ENCODE data around the gene CPSF2.

CPSF2 gene

DNA sequence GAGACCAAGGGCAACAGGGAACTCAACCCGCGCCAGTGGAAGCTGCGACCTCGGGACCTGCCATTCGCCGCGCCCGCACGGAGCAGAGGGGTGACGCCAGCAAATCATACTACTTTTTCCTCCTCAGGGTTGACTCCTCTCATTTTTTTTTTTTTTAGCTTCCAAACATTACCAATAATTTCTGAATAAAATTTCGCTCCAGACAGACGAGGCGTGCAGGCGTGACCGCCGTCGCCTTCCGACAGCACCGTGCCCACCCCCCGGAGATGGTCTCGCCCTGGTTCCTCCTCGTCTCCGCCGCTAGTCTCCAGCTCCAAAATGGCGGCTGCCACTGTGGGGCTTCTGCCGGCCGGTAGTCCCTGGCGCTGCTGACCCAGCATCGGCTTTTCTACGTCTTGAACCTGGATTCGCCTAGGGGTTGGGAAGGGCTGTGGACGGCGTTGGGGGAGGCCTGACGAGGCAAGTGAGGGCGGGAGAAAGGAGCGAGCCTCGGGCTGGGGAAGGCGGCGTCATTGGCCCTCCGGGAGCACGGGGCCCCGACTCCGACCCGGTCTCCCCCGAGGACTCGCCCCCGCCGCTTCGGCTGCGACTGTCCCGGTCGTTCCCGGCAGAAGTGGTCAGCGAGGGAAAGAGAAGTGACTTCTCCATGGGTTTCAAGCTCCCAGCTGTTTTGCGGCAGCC, at the start of gene CPSF2, which contains the start of gene NDUFB1:
CPSF2 (plus strand) TSS at position 300 of the 681 bp plus-strand sequence. CDS start 9,016 bp downstream, outside the sequence.
NDUFB1 (minus strand) TSS at position 37 of the 681 bp plus-strand sequence. CDS start 4,069 bp downstream, outside the sequence.
- DNase-seq (ENCODE audit: low read depth in 3 of 3): peak; percentile 70 to 83 (median 76)

DNA sequence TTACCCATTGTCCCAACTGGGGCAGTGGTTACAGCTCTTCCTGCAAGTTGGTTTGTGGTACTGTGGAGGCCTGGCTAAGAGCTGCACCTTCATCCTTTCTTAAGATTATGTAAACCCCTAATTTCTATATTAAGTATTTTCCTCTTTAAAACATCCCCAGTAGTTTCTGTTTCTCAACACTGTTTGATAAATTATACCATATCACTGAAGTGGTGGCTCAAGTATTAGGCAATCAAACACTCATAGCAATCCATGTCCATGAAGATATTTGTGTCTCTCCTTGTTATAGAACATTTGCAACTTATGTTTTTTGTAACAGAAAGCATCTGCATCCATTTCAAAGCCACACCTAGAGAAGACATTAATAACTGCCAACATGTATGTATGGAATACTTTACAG, 47.2 kb upstream of the CPSF2 start:
- no peak for DNase-seq (ENCODE audit: low read depth in 3 of 3)

DNA sequence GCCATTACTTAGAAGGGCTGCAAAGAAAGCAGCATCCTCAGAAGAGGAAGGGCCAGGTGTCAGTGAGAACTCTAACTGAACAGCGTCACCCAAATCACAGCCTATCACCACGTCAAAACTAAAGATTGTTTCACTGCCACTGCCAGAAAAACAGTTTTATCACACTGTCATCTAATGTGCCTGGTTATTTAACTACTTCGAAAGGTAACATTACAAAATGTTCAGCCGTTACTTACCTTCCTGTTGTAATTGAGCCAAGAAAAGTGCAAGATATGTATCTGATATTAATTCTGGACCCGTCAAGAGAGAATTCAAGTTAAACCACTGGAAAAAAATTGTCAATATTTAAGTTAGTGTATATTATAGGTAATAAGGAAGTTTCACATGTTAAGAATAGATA, 33.3 kb upstream of the CPSF2 start:
- no peak for DNase-seq (ENCODE audit: low read depth in 3 of 3)

DNA sequence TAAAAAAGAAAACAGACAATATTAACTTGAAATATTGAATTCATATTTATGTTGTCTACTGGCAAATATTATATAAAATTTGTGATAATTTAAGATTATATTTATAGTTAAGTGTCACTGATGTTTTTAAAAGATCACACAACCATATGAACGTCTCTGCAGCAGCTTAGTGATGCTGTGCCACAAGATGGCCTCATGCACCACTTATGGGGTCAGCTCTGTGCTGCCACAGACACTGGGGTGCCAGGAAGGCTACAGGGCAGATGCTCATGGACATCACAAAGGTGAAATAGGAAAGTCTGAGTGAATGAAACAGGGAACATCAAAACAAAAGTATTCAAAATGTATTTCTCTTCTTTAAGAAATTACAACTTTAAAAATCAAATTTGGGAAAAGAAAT, 28.4 kb upstream of the CPSF2 start:
- DNase-seq (ENCODE audit: low read depth in 3 of 3): no peak

DNA sequence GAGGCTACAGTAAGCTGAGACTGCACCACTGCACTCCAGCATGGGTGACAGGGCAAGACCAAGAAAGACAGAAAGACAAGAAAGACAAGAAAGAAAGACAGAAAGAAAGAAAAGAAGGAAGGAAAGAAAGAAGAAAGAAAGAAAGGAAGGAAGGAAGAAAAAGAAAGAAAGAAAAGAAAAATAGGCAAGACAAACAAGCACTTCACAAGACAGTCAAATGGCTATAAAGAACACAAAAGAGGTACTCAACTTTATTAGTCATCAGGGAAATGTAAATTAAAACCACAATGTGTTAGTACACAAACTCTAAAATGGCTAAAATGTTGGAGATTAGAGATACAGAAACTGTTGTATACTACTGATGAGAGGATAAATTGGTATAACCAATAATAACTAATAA, 22.0 kb upstream of the CPSF2 start:
- DNase-seq (ENCODE audit: low read depth in 3 of 3): no peak

DNA sequence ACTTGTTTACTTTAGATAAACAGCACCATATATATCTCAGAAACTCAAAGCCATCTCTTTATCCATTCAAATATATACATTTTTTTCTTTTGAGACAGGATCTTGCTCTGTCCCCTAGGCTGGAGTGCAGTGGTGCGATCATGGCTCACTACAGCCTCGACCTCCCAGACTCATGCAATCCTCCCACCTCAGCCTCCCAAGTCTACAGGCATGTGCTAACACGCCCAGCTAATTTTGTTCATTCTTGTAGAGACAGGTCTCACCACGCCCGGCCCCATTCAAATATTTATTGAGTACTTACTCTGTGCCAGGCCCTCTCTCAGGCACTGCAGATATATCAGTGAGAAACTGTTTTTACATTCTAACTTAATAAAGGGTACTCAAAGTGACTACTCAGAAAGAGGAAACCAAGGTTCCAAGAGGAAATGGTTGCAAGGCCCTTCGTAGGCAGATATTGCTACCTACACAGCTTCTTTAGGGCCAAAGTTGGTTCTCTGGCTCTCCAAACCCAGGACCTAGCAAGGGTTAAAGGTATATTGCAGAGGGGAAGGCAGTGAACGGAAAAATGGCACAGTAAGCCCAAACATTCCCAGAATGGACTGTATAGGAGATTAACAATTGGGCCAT, 18.3 kb upstream of the CPSF2 start:
- no peak for DNase-seq (ENCODE audit: low read depth in 3 of 3)

DNA sequence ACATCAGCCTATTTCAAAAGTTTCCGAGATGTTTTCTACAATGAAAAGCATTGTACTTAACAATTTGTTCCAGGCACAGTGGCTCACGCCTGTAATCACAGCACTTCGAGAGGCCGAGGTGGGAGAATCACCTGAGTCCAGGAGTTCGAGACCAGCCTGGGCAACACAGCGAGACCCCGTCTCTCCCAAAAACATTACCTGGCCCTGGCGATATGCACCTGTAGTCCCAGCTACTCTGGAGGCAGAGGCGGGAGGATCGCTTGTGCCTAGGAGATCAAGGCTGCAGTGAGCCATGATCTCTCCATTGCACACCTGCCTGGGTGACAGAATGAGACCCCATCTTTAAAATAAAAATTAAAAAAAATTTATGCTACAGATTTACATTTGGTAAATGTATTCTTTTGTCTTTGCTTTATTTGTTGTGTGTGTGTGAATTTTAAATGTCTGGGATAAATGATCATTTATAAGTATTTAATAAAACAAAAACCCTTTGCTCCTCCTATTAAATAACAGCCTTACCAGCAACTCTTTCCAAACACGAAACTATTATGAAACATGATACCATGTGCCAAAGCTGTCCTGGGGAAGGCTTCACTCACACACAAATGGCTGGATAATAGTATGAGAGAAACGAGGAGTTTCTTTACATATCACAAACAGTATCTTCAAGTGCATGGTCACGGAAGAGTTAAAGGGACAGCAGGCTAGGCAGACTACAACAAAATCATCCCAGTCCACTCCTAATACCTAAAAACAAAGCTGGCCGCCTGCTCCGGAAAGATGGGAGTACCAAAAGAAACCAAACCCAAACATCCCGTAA, 16.5 kb upstream of the CPSF2 start:
- no peak for DNase-seq (ENCODE audit: low read depth in 3 of 3)

DNA sequence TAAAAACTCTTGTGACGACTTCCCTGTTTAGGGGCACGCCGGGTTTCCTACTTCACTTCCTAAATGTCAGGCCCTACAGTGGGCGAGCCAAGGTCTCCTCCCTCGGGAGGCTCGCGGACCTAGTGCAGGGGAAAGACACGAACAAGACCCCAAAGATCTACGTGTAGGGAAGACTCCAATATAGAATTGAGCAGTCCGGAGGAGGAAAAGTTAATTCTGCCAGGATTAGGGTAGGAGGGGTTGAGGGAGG, 16.0 kb upstream of the CPSF2 start:
- DNase-seq (ENCODE audit: low read depth in 3 of 3): no peak

DNA sequence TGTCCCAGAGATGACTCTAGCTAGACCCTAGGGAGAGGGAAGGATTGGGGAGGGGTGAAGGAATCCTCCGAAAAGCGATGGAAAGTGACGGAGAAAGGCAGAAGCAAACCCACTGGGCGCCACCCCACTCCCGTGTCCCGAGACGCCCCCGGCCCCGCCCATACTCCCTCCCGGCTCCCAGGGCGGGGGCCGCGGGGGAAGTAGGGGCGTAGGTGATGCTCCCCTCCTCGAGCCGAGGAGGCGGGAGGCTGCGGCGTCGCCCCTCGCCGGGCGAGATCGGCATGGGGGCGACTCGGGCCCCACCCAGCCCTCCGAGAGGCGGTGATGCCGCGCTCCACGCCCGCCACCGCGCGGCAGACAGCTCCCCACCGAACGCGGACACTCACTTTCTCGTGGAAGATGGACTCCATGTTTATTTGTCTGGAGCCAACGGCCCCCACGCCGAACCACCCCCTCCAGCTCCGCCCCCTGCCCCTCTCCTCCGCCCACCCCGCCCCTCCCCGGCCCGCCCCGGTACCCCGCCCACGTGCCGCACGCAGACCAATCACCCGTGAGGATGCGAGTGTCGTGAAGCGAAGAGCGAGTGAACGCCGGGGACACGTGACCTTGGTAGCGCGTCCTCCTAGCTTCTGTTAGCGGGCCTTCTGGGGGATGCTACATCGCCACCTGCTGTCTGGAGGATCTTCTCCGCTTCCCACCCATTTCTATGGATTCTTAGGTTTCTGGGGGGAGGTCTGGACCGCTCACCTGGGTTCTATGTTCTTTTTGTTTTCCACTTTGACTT, 15.4 kb upstream of the CPSF2 start, which contains the start of gene ATXN3:
ATXN3 (minus strand) TSS at position 440 of the 784 bp plus-strand sequence; CDS start at position 410, 30 bp downstream.
- peak; percentile 86 to 95 (median 93) for DNase-seq (ENCODE audit: low read depth in 3 of 3)

DNA sequence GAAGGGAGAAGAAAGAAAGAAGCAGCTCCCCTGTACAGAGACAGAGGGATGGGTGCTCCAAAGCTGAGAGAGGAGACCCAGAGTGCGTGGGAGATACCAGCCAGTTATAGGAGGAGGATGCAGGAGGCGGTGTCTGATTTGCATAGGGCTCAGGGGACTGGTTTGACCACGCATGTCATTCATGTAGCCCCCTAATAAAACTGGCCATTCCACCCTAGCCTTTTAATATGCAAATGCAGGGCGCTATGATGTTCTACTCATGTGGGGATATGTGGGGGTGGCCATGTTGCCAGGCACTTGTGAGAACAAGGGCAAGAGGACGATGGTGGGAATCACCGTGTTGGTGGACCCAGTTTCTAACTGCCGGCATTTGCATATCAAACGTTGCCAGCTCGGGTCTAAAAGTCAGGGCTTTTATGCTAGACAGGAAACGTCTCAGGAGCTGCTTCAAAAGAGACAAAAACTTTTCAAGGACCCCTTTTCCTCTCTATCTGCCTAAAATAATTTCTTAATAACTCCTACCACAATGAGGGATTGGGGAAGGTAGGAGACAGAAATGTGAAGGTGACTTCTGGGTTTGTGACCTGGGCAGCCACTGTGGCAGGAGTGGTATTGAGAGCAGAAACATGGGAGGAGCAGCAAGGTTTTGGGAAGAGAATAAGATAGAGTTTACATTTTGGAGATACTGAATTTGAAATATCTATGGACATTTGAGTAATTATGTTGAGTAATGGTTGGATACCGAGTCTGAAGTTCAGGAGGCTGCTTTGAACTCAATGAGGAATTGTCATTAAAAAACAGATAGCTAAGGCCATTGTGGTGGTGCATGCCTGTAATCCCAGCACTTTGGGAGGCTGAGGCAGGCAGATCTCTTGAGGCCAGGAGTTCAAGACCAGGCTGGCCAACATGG, 13.2 kb upstream of the CPSF2 start:
- no peak for DNase-seq (ENCODE audit: low read depth in 3 of 3)

DNA sequence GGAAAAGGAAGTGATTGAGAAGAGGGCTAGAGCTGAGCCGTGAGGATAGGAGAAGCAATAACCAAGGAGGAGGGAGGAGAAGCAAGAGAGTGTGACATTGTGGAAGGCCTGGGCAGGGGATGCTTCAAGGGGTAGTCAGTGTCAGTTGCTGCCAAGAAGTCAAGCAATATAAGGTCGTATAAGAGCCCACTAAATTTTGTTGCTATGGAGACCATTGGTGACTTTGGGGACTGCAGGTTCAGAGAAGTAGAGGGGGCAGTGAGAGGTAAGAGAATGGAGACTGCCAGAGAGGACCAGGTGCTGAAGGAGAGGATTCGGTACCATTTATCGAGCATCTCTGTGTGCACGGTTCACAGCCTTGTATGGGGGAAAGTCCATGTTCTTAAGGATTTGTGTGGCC, 12.3 kb upstream of the CPSF2 start:
- DNase-seq (ENCODE audit: low read depth in 3 of 3): no peak

DNA sequence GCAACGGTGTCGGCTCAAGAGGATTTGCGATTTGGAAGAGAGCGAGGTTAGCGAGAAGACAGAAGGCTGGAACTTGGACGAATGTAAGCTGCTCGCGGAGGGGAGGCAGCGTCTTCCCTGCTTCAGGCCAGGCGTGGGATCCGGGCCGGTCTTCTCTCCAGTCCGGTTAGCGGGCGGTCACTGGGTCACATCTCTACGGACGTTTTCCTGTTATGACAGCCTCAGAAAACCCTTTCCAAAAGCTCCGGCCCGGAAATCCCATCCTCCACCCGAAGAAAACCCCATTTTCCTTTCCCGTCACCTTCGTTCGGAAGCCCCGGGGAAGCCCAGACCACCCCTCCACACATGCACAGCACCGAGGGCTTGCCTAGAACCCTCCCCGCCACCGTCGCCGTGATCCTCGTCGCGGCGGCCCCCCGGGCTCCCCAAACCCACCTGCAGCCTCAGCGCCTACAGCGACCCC, 531 bp upstream of the CPSF2 start:
- no peak for DNase-seq (ENCODE audit: low read depth in 3 of 3)

DNA sequence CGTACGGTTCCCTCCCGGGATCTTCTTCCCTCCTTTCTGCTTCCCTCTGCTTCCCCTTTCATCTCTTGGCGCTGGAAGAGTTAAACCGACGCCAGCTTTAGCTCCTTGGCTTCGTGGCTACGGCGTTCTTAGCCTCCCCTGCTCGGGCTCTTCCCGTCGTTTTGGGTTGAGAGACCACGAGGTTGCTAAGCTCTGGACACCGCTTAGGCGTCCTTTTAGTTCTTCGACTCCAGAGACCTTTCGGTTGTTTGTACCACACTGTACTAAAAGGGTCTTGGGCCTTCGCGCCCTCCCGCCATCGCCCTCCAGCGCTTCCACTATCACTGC, 545 bp downstream of the CPSF2 start:
- no peak for DNase-seq (ENCODE audit: low read depth in 3 of 3)

DNA sequence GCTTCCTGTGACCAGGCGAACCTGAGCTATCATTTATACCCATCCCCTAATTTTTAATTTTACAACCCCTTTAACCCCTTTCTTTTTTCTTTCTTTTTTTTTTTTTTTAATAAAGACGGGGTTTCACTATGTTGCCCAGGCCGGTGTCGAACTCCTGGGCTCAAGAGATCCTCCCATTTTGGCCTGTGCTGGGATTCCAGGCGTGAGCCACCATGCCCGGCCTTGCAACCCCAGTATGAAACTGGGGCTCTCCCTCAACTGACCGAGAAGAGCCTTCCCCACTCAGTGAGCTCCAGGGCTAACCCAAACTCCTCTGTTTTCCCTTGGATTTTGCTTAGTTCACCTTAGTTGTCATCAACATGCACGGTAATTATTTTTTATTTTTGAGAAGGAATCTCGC, 992 bp downstream of the CPSF2 start:
- DNase-seq (ENCODE audit: low read depth in 3 of 3): no peak

DNA sequence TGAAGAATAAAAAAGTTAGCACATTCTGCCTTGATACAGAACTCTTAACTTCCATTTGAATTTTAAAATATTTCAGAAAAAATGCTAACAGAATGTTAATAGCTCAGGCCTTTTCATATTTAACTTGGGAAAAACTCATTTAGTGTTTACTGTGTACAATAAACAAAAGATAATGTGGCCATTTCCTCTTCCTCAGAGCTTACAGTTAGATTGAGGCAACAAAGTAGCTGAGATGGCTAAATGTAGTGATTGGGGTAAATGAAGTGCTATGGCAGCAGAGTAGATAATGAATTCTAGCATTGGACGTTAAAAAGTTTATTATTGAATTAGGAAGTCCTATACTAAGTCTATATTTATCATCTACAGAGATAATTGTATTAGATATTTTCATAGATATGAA, 12.7 kb downstream of the CPSF2 start:
- DNase-seq (ENCODE audit: low read depth in 3 of 3): no peak

DNA sequence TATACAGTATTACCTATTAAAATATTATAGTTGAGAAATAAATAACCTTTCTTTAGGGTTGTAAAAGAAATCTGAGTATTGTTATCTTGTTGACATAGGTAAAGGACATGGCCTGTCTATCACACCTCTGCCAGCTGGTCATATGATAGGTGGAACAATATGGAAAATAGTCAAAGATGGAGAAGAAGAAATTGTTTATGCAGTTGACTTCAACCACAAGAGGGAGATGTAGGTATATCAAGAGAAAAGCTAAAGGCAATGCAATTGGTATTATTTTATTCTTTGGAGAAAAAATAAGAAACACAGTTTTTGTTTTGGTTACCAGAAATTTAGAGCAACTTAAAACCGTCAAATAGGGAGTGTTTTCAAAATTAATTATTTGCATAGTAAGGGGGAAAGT, 13.5 kb downstream of the CPSF2 start:
- no peak for DNase-seq (ENCODE audit: low read depth in 3 of 3)

DNA sequence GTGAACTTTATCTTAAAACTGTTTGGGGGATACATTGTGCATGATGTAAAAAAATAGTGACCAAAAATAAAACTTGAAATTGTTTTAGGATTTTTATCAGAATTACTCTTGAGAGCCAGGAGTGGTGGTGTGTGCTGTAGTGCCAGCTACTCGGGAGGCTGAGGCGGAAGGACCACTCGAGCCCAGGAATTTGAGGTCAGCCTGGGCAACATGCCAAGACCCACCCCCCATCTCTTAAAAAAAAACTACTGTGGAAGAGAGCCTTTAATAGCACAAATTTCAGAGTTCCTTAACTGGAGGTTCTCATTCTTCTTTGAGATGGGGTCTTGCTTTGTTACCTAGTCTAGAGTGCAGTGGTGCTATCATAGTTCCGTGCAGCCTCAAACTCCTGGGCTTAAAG, 21.5 kb downstream of the CPSF2 start:
- no peak for DNase-seq (ENCODE audit: low read depth in 3 of 3)

DNA sequence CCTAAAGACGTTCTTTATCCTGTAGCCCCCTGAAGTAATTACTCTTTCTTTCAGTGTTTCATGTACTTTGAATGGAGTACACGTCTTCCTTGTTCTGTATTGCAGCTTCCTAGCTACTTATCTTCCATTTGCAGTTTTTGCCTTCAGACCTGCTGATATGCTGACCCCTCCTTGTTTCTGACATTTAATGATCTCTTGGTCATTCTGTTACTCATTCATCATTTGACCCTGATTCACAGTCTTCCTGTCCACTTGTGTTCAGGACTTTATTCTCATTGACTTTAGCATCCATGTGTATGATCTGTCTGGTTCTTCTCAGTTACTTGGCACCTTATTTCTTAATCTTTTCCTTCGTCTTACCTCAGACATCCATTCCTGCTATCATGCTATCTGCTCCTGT, 22.2 kb downstream of the CPSF2 start:
- DNase-seq (ENCODE audit: low read depth in 3 of 3): no peak

DNA sequence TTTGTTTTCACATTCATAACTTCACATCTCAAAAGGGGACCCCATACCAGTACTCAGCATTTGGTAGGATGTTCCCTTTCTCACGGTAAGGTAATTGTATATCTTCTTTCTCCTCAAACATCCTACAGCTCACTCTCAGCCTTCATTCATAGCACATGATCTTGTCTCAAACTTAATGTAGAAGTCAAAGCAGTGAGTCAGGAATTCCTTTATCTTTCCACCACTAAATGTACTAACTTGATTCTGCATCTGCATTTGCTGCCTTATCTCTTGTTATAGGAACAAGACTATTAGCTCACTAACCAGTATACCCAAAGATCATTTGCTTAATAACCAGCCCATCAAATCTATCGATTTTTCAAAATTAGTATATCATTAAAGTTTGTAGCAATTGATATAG, 22.9 kb downstream of the CPSF2 start:
- DNase-seq (ENCODE audit: low read depth in 3 of 3): no peak

DNA sequence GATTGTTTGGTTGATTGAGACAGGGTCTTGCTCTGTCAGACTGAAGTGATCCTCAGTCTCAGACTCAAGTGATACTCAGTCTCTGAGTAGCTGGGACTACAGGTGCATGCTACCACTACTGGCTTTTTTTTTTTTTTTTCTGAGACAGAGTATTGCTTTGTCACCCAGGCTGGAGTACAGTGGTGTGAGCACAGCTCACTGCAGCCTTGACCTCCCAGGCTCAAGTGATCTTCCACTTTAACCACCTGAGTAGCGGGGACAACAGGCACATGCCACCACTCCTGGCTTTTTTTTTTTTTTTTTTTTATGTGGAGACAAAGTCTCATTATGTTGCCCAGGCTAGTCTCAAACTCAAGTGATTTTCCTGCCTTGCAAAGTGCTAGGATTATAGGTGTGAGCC, 31.8 kb downstream of the CPSF2 start:
- DNase-seq (ENCODE audit: low read depth in 3 of 3): no peak

DNA sequence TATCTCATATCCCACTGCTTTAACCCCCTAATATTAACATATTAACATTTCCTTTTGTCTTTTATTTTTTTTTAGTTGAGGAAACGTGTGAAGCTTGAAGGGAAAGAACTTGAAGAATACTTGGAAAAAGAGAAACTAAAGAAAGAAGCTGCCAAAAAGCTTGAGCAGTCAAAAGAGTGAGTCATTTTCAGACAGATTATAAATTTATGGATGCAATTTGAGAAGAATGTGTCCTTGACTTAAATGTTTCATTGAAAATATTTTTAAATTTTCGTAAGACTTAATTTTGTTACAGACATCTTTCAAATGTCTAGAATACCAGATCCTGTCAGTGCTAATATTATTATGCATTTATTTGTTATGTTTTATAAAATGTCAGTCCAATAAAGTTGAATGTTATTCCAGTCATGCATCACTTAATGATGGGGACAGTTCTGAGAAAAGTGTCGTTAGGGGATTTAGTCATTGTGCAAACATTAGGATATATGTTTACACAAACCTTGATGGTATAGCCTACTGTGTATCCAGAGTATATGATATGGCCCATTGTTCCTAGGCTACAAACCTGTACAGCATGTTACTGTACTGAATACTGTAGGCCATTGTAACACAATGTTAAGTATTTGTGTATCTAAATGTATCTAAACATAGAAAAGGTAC, 32.6 kb downstream of the CPSF2 start:
- DNase-seq (ENCODE audit: low read depth in 3 of 3): no peak
